Activated CD4-positive, alpha-beta memory T cell treated with anti-CD3 and anti-CD28 coated beads for 36 hours (primary cell): ENCODE results near the gene XIRP2. TPM values are rescaled to one million over a fixed set of nuclear protein-coding genes. Genes with fewer than 3 reads are reported as not detected.

Experiments used
- CTCF ChIA-PET: fragments of 350-600 bp; sonication (Branson Sonifier 250); formaldehyde crosslinking; loops from one replicate; lab custom pipeline; 2021; ENCODE audit warnings: antibody characterized with exemption, inconsistent platforms; lab: Charles Lee
- POLR2A ChIA-PET: fragments of 350-600 bp; sonication (Branson Sonifier 250); formaldehyde crosslinking; loops from one replicate; lab custom pipeline; 2021; ENCODE audit warnings: antibody characterized with exemption; lab: Charles Lee
- DNase-seq: peaks from one replicate; pipeline ENCODE4 v3.0.0-alpha.2; 2020
- H3K27ac Mint-ChIP-seq: one replicate; pipeline ENCODE4 v1.8.0; 2021; ENCODE audit warnings: mixed read lengths
- H3K27me3 Mint-ChIP-seq: one replicate; pipeline ENCODE4 v1.8.0; 2021; ENCODE audit warnings: mixed read lengths
- H3K36me3 Mint-ChIP-seq: one replicate; pipeline ENCODE4 v1.8.0; 2021; ENCODE audit warnings: mixed read lengths
- H3K4me1 Mint-ChIP-seq: one replicate; pipeline ENCODE4 v1.8.0; 2021; ENCODE audit warnings: low read depth, mixed read lengths
- H3K4me3 Mint-ChIP-seq: one replicate; pipeline ENCODE4 v1.8.0; 2021; ENCODE audit warnings: mild to moderate bottlenecking, mixed read lengths
- H3K9me3 Mint-ChIP-seq: one replicate; pipeline ENCODE4 v1.8.0; 2021; ENCODE audit warnings: mixed read lengths
- intact Hi-C: fragments of 100-400 bp; cut with micrococcal nuclease; formaldehyde crosslinking; loops from one replicate; pipeline ENCODE4 v1.15.1; 2023
- total RNA-seq, 2 experiments: library from RNA; stranded (reverse); gene quantifications; one replicate each; pipeline ENCODE4 v1.2.3, GENCODE V29; 2021

The XIRP2 gene
- total RNA-seq, 2 experiments from 2014 or later: not detected

- ChIA-PET CTCF (no interaction called here), POLR2A (no interaction called here)
- no peak overlapping the region for H3K4me3 Mint-ChIP-seq
- DNase-seq: no peak
- no peak overlapping the region for H3K27ac Mint-ChIP-seq
- H3K4me1 Mint-ChIP-seq: no peaks in the 10 kb centered on the region
- no peaks in the 10 kb centered on the region for H3K36me3 Mint-ChIP-seq
- intact Hi-C loops: no loop called here
- no peaks in the 10 kb centered on the region for H3K27me3 Mint-ChIP-seq
- H3K9me3 Mint-ChIP-seq: no peaks in the 10 kb centered on the region
Measured at GRCh38 chr2:167144179-167144898, 256.1 kb downstream of the XIRP2 start.

- intact Hi-C loops: no loop called here
- no peaks in the 10 kb centered on the region for H3K27me3 Mint-ChIP-seq
- CTCF ChIA-PET: no interaction called here
- no peaks in the 10 kb centered on the region for H3K4me1 Mint-ChIP-seq
- no peak overlapping the region for H3K4me3 Mint-ChIP-seq
- POLR2A ChIA-PET: no interaction called here
- H3K36me3 Mint-ChIP-seq: no peaks in the 10 kb centered on the region
- no peak for DNase-seq
- no peak overlapping the region for H3K27ac Mint-ChIP-seq
- no peaks in the 10 kb centered on the region for H3K9me3 Mint-ChIP-seq
Measured at GRCh38 chr2:167147271-167147941, 259.1 kb downstream of the XIRP2 start.

GRCh38 chr2:167151894-167152293, 263.6 kb downstream of the XIRP2 start:
- no peaks in the 10 kb centered on the region for H3K27me3 Mint-ChIP-seq
- H3K4me3 Mint-ChIP-seq: no peak overlapping the region
- no peaks in the 10 kb centered on the region for H3K9me3 Mint-ChIP-seq
- no peaks in the 10 kb centered on the region for H3K4me1 Mint-ChIP-seq
- POLR2A ChIA-PET: no interaction called here
- no peaks in the 10 kb centered on the region for H3K36me3 Mint-ChIP-seq
- H3K27ac Mint-ChIP-seq: no peak overlapping the region
- CTCF ChIA-PET: no interaction called here
- intact Hi-C loops: no loop called here
- no peak for DNase-seq

- Mint-ChIP-seq H3K9me3 (peaks cover 6% of the 10 kb centered on the region), H3K4me1 (no peaks in the 10 kb centered on the region), H3K36me3 (no peaks in the 10 kb centered on the region), H3K4me3 (no peak overlapping the region), H3K27ac (no peak overlapping the region), H3K27me3 (no peaks in the 10 kb centered on the region)
- ChIA-PET CTCF (no interaction called here), POLR2A (no interaction called here)
- no peak for DNase-seq
- intact Hi-C loops: no loop called here
Measured at GRCh38 chr2:167157523-167157922, 269.2 kb downstream of the XIRP2 start.

DNA sequence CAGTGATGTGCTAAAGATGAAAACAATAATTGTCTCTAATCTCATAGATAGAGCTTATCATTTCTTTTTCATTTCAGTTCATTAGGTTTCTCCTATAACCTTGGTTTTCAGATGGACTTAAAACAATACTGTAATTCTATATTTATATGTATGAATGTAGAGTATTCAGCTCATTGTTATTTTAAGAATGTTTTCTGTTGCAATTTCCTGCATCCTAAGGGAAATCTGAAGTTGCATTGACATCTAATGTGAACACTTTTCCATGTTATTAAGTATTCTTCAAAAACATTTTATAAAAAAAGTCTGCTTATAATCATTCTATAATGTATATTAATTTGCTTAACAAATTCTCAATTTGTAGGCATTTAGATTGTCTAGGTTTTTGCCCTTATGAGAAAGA, 288.9 kb downstream of the XIRP2 start:
- POLR2A ChIA-PET: no interaction called here

GRCh38 chr2:167181134-167181533, 292.9 kb downstream of the XIRP2 start:
- H3K27ac Mint-ChIP-seq: no peak overlapping the region
- ChIA-PET CTCF (no interaction called here), POLR2A (no interaction called here)
- DNase-seq: no peak
- no peak overlapping the region for H3K4me3 Mint-ChIP-seq
- no peaks in the 10 kb centered on the region for H3K27me3 Mint-ChIP-seq
- H3K9me3 Mint-ChIP-seq: no peaks in the 10 kb centered on the region
- intact Hi-C loops: no loop called here
- no peaks in the 10 kb centered on the region for H3K4me1 Mint-ChIP-seq
- H3K36me3 Mint-ChIP-seq: no peaks in the 10 kb centered on the region

More for the DNA sequence above, 288.9 kb downstream of the XIRP2 start:
- peaks cover 12% of the 10 kb centered on the region for H3K9me3 Mint-ChIP-seq
- H3K36me3 Mint-ChIP-seq: no peaks in the 10 kb centered on the region
- no peak for DNase-seq
- H3K27ac Mint-ChIP-seq: no peak overlapping the region
- CTCF ChIA-PET: no interaction called here
- no peaks in the 10 kb centered on the region for H3K27me3 Mint-ChIP-seq
- intact Hi-C loops: no loop called here
- no peak overlapping the region for H3K4me3 Mint-ChIP-seq
- H3K4me1 Mint-ChIP-seq: no peaks in the 10 kb centered on the region

DNA sequence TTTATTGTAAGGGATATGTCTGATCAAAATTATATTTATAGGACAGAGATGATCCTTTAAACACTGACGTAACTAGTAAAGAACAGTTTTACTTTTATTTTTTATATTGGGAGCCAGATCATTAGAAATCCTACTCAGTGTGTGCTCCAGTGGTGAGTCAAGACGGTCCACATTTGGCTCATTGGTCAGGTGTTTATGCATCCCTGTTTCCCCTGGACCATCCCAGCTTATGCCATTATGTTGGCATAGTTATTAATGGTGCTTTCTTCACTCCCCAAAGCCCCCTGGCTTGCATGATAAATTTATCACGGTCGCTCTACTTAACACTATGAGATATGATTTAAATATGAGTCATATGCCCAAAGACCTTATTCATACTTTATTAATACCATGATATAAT, 293.4 kb downstream of the XIRP2 start:
- H3K27ac Mint-ChIP-seq: no peak overlapping the region
- no peaks in the 10 kb centered on the region for H3K36me3 Mint-ChIP-seq
- POLR2A ChIA-PET: no interaction called here
- no peak for DNase-seq
- CTCF ChIA-PET: no interaction called here
- no peaks in the 10 kb centered on the region for H3K9me3 Mint-ChIP-seq
- intact Hi-C loops: no loop called here
- no peak overlapping the region for H3K4me3 Mint-ChIP-seq
- H3K4me1 Mint-ChIP-seq: no peaks in the 10 kb centered on the region
- no peaks in the 10 kb centered on the region for H3K27me3 Mint-ChIP-seq

DNA sequence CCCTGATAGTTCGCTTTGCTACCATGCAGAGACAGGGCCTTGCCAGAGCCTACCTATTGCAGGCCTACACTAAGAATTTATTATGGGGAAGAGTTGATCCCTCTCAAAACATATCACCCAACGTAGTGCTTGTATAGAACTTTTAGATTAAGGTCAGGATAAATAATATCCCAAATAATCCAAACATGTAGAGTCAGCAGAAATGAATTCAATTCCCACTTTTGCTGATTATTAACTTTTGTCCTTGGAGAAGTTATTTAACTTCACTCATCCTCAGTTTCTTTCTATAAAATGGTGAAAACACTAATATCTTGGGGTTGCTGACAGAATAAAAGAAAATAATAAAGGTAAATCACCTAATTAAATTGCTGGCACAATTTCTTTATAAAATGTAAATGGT, 294.1 kb downstream of the XIRP2 start:
- POLR2A ChIA-PET: no interaction called here
- H3K9me3 Mint-ChIP-seq: no peaks in the 10 kb centered on the region
- H3K27me3 Mint-ChIP-seq: no peaks in the 10 kb centered on the region
- intact Hi-C loops: no loop called here
- H3K27ac Mint-ChIP-seq: no peak overlapping the region
- no peaks in the 10 kb centered on the region for H3K4me1 Mint-ChIP-seq
- CTCF ChIA-PET: no interaction called here
- no peak for DNase-seq
- no peaks in the 10 kb centered on the region for H3K36me3 Mint-ChIP-seq
- H3K4me3 Mint-ChIP-seq: no peak overlapping the region

DNA sequence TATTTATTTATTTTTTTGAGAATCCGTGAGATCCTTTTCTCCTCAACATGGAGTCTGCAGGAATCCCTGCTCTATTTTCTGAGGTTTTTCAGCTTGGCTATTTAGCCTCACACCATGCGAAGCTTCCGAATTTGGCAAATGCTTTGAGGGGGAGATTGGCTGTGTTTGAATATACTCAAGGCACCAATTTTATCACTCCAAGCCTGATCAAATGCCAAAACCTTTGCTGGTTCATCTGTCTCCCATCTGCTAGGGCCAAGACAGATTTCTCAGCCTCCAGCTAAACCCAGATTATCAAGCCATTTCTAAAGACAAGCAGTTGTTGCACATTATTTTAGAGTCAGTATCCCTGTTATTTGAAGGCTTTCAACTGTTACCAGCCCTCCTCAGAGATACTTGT, 295.7 kb downstream of the XIRP2 start:
- no peak overlapping the region for H3K4me3 Mint-ChIP-seq
- H3K36me3 Mint-ChIP-seq: no peaks in the 10 kb centered on the region
- ChIA-PET POLR2A (no interaction called here), CTCF (no interaction called here)
- no peaks in the 10 kb centered on the region for H3K4me1 Mint-ChIP-seq
- intact Hi-C loops: no loop called here
- H3K27me3 Mint-ChIP-seq: no peaks in the 10 kb centered on the region
- DNase-seq: no peak
- H3K9me3 Mint-ChIP-seq: no peaks in the 10 kb centered on the region
- H3K27ac Mint-ChIP-seq: no peak overlapping the region

GRCh38 chr2:167186465-167186864, 298.2 kb downstream of the XIRP2 start:
- intact Hi-C loops: no loop called here
- DNase-seq: no peak
- Mint-ChIP-seq H3K36me3 (no peaks in the 10 kb centered on the region), H3K4me1 (no peaks in the 10 kb centered on the region), H3K27me3 (no peaks in the 10 kb centered on the region), H3K4me3 (no peak overlapping the region), H3K27ac (no peak overlapping the region), H3K9me3 (no peaks in the 10 kb centered on the region)
- ChIA-PET POLR2A (no interaction called here), CTCF (interaction anchor here (0.8 kb wide), 1 partner anchor 187 kb away, joined by 3 read pairs; no protein-coding TSS in a partner anchor)

DNA sequence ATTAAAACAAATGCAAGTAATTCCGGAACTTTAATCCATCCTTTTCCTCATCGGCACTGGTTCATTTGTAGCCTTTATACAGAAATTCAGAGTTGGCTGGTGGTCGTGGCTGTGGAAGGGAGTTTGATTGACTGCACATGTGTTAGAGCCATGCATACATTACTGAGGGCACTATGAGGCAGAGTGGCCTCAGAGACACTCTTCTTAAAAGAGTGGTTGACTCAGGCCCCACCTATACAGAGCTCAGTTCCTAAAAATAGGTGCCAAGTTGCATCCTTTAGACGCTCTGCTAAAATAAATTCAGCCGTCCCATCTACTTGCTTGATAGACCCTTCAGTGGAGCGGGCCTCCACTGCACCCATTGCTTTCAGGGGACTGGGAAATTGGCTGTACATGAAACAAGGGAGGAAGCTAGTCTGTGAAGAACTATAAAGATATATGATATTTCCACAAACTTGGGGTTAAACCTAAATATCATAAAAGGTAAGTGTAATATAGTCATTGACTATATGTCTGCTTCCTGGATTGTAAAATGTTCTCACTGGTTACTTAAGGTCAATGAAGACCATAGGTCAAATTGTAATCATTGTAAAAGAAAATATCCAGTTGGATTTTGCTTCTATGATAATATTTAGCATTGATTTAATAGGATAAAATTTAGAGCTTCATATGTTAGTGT, 298.9 kb downstream of the XIRP2 start:
- POLR2A ChIA-PET: no interaction called here
- no peak for DNase-seq
- CTCF ChIA-PET: interaction anchor here (0.8 kb wide), 1 partner anchor 188 kb away, joined by 3 read pairs; no protein-coding TSS in a partner anchor
- H3K4me3 Mint-ChIP-seq: no peak overlapping the region
- H3K4me1 Mint-ChIP-seq: no peaks in the 10 kb centered on the region
- H3K9me3 Mint-ChIP-seq: no peaks in the 10 kb centered on the region
- no peaks in the 10 kb centered on the region for H3K36me3 Mint-ChIP-seq
- H3K27ac Mint-ChIP-seq: no peak overlapping the region
- intact Hi-C loops: no loop called here
- H3K27me3 Mint-ChIP-seq: no peaks in the 10 kb centered on the region

DNA sequence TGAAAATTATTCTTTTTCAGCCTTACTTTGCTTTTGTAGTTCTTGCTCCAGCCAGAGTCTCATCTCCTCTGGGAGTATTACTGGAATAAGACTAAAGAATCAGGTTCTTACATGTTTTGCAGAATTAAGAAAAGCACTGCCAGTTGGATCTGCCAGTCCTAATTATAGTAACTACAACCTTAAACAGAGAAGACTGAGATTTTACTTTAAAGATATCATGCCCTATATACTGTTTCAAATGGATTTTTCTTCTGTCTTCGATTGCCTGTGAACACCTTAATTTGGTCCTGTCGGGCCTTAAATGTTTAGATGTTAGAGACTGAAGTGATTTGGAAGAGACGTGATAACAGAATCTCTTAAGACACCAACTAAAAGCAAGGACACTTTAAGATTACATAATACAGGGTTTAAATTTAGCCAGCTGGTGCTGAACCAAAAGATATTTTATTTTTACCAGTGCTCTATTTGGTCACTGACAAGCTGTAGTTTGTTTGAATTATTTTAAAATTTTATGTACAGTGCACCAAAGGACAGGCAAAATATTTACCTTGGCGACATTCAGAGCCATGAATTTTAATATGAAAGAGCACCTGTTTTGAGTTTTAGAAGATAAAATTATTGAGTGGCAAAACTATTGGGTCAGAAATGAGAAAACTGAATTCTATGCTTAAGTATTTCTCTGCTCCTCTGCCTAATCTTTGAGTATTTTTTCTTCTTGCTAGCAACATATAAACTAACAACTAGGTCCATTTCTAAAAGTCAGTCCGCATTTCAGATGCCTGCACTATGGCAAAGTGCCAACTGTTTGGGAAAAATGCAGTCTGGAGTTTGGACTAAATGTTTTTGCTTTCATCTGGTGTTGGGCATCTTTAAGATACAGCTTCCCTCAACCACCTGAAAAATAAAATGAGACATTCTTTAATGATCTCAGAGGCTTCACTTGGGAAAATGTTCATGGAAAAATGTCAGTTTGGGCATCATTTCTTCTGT, 300.0 kb downstream of the XIRP2 start:
- Mint-ChIP-seq H3K4me3 (no peak overlapping the region), H3K4me1 (no peaks in the 10 kb centered on the region), H3K9me3 (no peaks in the 10 kb centered on the region), H3K27me3 (no peaks in the 10 kb centered on the region), H3K27ac (no peak overlapping the region), H3K36me3 (no peaks in the 10 kb centered on the region)
- DNase-seq: no peak
- POLR2A ChIA-PET: no interaction called here
- CTCF ChIA-PET: no interaction called here
- intact Hi-C loops: no loop called here
